A673 (cell line): ENCODE results near the gene IMMP2L.

Source experiments
- CTCF ChIP-seq: fragments of 300-800, 200-600 bp; sonication (generic); conservative IDR thresholded peaks from 2 replicates; pipeline ENCODE4 v1.5.1; 2017; ENCODE audit warnings: low read depth, mild to moderate bottlenecking, antibody characterized with exemption, low read length, moderate library complexity, mixed read lengths
- EZH2 ChIP-seq: fragments of 200-600 bp; sonication (generic); IDR thresholded peaks from 2 replicates; pipeline ENCODE4 v1.6.1; 2017; ENCODE audit warnings: borderline replicate concordance, low read depth, mild to moderate bottlenecking, mixed read lengths, antibody characterized with exemption, low read length; ENCODE audit not compliant: poor library complexity, severe bottlenecking

- TF ChIP-seq CTCF (no peak), EZH2 (no peak)
Measured at GRCh38 chr7:110620110-110620735, 942.1 kb downstream of the IMMP2L start.
